ENCODE measurements around the gene TP53RK.

TP53RK gene

GRCh38 chr20:46637427-46638133 lies 51.7 kb downstream of the TP53RK start:
- no peak for DNase-seq

DNA sequence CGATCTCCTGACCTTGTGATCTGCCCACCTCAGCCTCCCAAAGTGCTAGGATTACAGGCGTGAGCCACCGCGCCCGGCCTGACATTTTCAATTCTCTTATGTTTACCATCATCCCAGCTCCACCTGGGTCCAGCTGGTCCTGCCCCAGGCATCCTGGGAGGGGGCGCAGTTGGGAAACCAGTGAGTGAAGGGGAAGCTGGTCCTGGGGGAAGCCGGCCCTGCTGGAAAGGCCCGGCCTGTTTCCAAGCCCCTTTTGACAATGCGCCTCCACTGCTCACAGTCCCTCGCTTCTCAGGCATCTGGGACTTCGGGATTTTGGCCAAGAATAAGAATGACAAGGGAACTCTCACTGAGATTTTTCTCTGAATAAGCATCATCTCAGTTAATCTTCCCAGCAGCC lies 52.2 kb downstream of the TP53RK start:
- no peak for DNase-seq

DNA sequence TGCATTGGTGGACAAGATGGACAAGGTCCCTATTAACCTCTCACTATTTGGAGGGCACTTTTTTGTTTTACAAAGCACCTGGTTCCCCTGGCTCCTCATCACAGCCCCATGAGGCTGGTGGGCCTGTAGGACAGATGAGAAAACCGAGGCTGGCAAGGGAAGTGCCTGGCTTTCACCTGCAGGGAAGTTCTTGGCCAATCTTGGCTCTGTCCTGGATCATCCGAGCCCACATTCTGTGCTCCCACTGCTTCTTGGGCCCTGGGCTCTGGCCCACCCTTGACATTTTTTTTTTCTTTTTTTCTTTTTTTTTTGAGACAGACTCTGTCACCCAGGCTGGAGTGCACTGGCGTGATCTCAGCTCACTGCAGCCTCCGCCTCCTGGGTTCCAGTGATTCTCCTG lies 52.7 kb downstream of the TP53RK start:
- DNase-seq: no peak

DNA sequence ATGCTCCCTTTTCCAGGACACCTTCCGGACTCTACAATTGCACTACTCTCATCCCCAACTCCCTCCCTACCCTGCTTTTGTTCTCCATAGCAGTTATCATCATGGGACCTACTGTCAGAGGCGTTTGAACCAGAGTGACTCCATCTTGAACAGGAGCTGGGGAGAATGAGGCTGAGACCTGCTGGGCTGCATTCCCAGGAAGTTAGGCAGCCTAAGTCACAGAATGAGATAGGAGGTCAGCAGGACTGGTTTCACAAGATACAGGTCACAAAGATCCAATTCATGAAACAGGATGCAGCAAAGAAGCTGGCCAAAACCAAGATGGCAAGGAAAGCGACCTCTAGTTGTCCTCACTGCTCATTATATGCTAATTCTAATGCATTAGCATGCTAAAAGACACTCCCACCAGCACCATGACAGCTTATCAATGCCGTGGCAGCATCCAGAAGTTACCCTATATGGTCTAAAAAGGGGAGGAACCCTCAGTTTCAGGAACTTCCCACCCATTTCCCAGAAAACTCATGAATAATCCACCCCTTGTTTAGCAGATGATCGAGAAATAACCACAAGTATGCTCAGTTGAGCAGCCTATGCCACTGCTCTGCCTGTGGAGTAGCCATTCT lies 53.6 kb downstream of the TP53RK start:
- DNase-seq: no peak

DNA sequence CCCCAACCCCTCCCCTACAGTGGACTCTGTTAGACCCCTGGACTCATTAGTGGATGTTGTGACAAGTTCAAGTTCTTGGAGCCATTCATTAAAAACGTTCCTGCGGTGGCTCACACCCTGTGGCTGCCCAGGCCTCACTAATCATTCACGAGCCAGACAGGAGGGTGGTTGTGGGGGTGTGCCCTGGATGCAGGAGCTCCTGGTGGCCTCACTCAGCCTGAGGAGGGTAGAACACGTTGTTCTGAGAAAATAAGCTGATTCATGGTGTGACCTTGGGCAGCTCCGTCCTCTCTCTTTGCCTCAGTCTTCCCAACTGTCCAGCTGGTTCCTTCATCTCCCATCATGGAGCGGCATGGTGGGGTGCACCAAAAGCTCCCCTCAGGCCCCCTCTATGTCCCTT lies 54.7 kb downstream of the TP53RK start:
- no peak for DNase-seq
